Suprapubic skin (tissue), 4 donors: ENCODE data around the gene ATXN1.

Source experiments
- POLR2A ChIP-seq, 2 donors: fragments of 450-650 bp; IDR thresholded peaks; one replicate each; pipeline ENCODE4 v1.6.1; 2017; ENCODE audit warnings: antibody characterized with exemption in 2 of 2, mild to moderate bottlenecking in 2 of 2, moderate library complexity in 2 of 2
- POLR2AphosphoS5 ChIP-seq, 3 donors: sonication (generic); formaldehyde crosslinking; IDR thresholded peaks; one replicate each; pipeline ENCODE4 v1.6.1; 2017; ENCODE audit warnings: antibody characterized with exemption in 3 of 3

GRCh38 chr6:16777794-16778193 lies 16.5 kb upstream of the ATXN1 start:
- TF ChIP-seq POLR2A (IDR thresholded peaks at IDR 0.05) (no peak), POLR2AphosphoS5 (IDR thresholded peaks at IDR 0.05) (no peak)
